HCT116 (cell line): Measurements from ENCODE around the gene OPCML. TPM values are rescaled to one million over a fixed set of nuclear protein-coding genes. Genes with fewer than 3 reads are reported as not detected.

Experiments used
- ATAC-seq: fragments of 200-7000 bp; cut with Tn5 transposase; 2 replicates; pipeline ENCODE4 v1.9.1; 2020; ENCODE audit warnings: mild to moderate bottlenecking, moderate library complexity
- BruUV-seq: library from RNA; stranded (reverse); fragments of 400-500 nt; replicated peaks from 2 replicates; lab custom pipeline; 2021; lab: Mats Ljungman, UMichigan
- CTCF ChIA-PET: fragments of 300-600 bp; sonication (Branson Sonifier 250); formaldehyde crosslinking; loops from one replicate; lab custom pipeline; 2021; ENCODE audit warnings: antibody characterized with exemption; lab: Charles Lee
- POLR2A ChIA-PET: fragments of 300-600, 350-600 bp; sonication (Branson Sonifier 250); formaldehyde crosslinking; loops from one replicate; lab custom pipeline; 2021; ENCODE audit warnings: antibody characterized with exemption; lab: Charles Lee
- RAD21 ChIA-PET, 2 experiments: fragments of 300-600 bp; sonication (Branson Sonifier 250); formaldehyde crosslinking; loops; one replicate each; lab custom pipeline; 2023; ENCODE audit warnings: low total read pairs in 2 of 2; ENCODE audit not compliant: uncharacterized antibody in 2 of 2, unreplicated experiment in 2 of 2, low non-redundant PET in 1 of 2; lab: Charles Lee
- DNase-seq: peaks from one replicate; pipeline ENCODE4 v3.0.0-alpha.2; 2010; ENCODE audit warnings: low read depth, low spot score
- H2AFZ ChIP-seq: fragments of 200-600 bp; shearing (Covaris generic), sonication (generic); 2 replicates; pipeline ENCODE4 v1.6.1; 2017; ENCODE audit warnings: low read depth, mixed run types, mixed read lengths, antibody characterized with exemption, low read length; ENCODE audit not compliant: poor library complexity, severe bottlenecking
- H3K27ac ChIP-seq: 2 replicates; pipeline ENCODE4 v1.5.1; 2012; ENCODE audit warnings: low read depth, low read length
- H3K27me3 ChIP-seq: fragments of 200-600 bp; sonication (generic); 2 replicates; pipeline ENCODE4 v1.6.1; 2016; ENCODE audit warnings: mixed run types, low read length, mixed read lengths; ENCODE audit not compliant: insufficient read depth
- H3K36me3 ChIP-seq, 2 experiments: fragments of 200-500 bp in 1 of 2; fragments of 200-600 bp in 1 of 2; sonication (Bioruptor generic) in 1 of 2; sonication (generic) in 1 of 2; 2 replicates each; pipeline versions ENCODE4 v1.5.1 to v1.6.1; 2014 to 2016; ENCODE audit warnings: low read length in 2 of 2, inconsistent platforms in 1 of 2, mixed read lengths in 1 of 2, mixed run types in 1 of 2; ENCODE audit not compliant: insufficient read depth in 2 of 2, control insufficient read depth in 1 of 2
- H3K4me1 ChIP-seq, 2 experiments: fragments of 200-600 bp in 1 of 2; sonication (generic) in 1 of 2; 2 replicates each; pipeline versions ENCODE4 v1.5.1 to v1.6.1; 2012 to 2017; ENCODE audit warnings: low read length in 2 of 2, inconsistent platforms in 1 of 2, mild to moderate bottlenecking in 1 of 2, mixed read lengths in 1 of 2, mixed run types in 1 of 2, moderate library complexity in 1 of 2; ENCODE audit not compliant: insufficient read depth in 2 of 2, control insufficient read depth in 1 of 2
- H3K4me2 ChIP-seq: fragments of 200-600 bp; sonication (generic); 2 replicates; pipeline ENCODE4 v1.6.1; 2017; ENCODE audit warnings: mixed run types, low read length, mixed read lengths
- H3K4me3 ChIP-seq, 2 experiments: fragments of 200-600 bp in 1 of 2; sonication (generic) in 1 of 2; replicated peaks in 1 of 2; 2 replicates each; pipeline ENCODE4 v1.5.1; 2011 to 2016; ENCODE audit warnings: low read length in 2 of 2, control low read depth in 1 of 2, low read depth in 1 of 2, mild to moderate bottlenecking in 1 of 2, mixed read lengths in 1 of 2, mixed run types in 1 of 2
- H3K79me2 ChIP-seq: fragments of 200-600 bp; sonication (generic); 2 replicates; pipeline ENCODE4 v1.6.1; 2017; ENCODE audit warnings: mild to moderate bottlenecking, mixed run types, low read length, moderate library complexity, mixed read lengths; ENCODE audit not compliant: insufficient read depth
- H3K9ac ChIP-seq: fragments of 200-600 bp; sonication (generic); 2 replicates; pipeline ENCODE4 v1.6.1; 2016; ENCODE audit warnings: low read length, mixed read lengths
- H3K9me2 ChIP-seq: fragments of 200-600 bp; sonication (generic), shearing (Covaris generic); 2 replicates; pipeline ENCODE4 v1.6.1; 2017; ENCODE audit warnings: mixed run types, mild to moderate bottlenecking, moderate library complexity; ENCODE audit not compliant: insufficient read depth
- H3K9me3 ChIP-seq, 2 experiments: fragments of 200-500 bp in 1 of 2; fragments of 200-600 bp in 1 of 2; sonication (Bioruptor generic) in 1 of 2; sonication (generic) in 1 of 2; 2 replicates each; pipeline ENCODE4 v1.6.1; 2014 to 2017; ENCODE audit warnings: low read length in 2 of 2, mixed read lengths in 2 of 2, inconsistent platforms in 1 of 2, low read depth in 1 of 2, mild to moderate bottlenecking in 1 of 2, mixed run types in 1 of 2, moderate library complexity in 1 of 2; ENCODE audit not compliant: control insufficient read depth in 1 of 2, insufficient read depth in 1 of 2
- H4K20me1 ChIP-seq: fragments of 200-600 bp; sonication (generic), shearing (Covaris generic); 2 replicates; pipeline ENCODE4 v1.6.1; 2017; ENCODE audit warnings: mixed run types, mild to moderate bottlenecking, moderate library complexity; ENCODE audit not compliant: insufficient read depth
- ATF3 ChIP-seq: IDR thresholded peaks from 2 replicates; pipeline ENCODE4 v1.6.1; 2012
- CBX3 ChIP-seq: IDR thresholded peaks from 2 replicates; pipeline ENCODE4 v1.6.1; 2012; ENCODE audit warnings: low read depth
- EGR1 ChIP-seq: IDR thresholded peaks from 2 replicates; pipeline ENCODE4 v1.6.1; 2012; ENCODE audit warnings: low read depth
- ELF1 ChIP-seq: IDR thresholded peaks from 2 replicates; pipeline ENCODE4 v1.6.1; 2012; ENCODE audit warnings: low read depth, borderline replicate concordance
- FOSL1 ChIP-seq: IDR thresholded peaks from 2 replicates; pipeline ENCODE4 v1.6.1; 2012; ENCODE audit warnings: low read depth
- MAX ChIP-seq: IDR thresholded peaks from 2 replicates; pipeline ENCODE4 v1.6.1; 2012
- POLR2A ChIP-seq: IDR thresholded peaks from 2 replicates; pipeline ENCODE4 v1.7.0; 2011; ENCODE audit warnings: borderline replicate concordance; ENCODE audit not compliant: insufficient read depth, insufficient read length; ENCODE audit errors: extremely low read depth
- POLR2AphosphoS5 ChIP-seq: IDR thresholded peaks from 2 replicates; pipeline ENCODE4 v1.6.1; 2011; ENCODE audit warnings: mild to moderate bottlenecking, low read depth, low read length, moderate library complexity
- RAD21 ChIP-seq: IDR thresholded peaks from 2 replicates; pipeline ENCODE4 v1.6.1; 2012; ENCODE audit warnings: low read depth, mild to moderate bottlenecking
- SIN3A ChIP-seq: IDR thresholded peaks from 2 replicates; pipeline ENCODE4 v1.6.1; 2012; ENCODE audit warnings: low read depth
- SP1 ChIP-seq: IDR thresholded peaks from 2 replicates; pipeline ENCODE4 v1.6.1; 2012; ENCODE audit warnings: low read depth
- SRF ChIP-seq: IDR thresholded peaks from 2 replicates; pipeline ENCODE4 v1.6.1; 2012; ENCODE audit warnings: low read depth
- TCF7L2 ChIP-seq: IDR thresholded peaks from 2 replicates; pipeline ENCODE4 v1.7.0; 2011; ENCODE audit warnings: borderline replicate concordance, inconsistent platforms; ENCODE audit not compliant: insufficient read depth, insufficient read length; ENCODE audit errors: extremely low read depth
- YY1 ChIP-seq: IDR thresholded peaks from 2 replicates; pipeline ENCODE4 v1.6.1; 2011; ENCODE audit warnings: low read length, low read depth, moderate library complexity, mild to moderate bottlenecking; ENCODE audit not compliant: insufficient replicate concordance; ENCODE audit errors: extremely low read depth
- ZBTB33 ChIP-seq: IDR thresholded peaks from 2 replicates; pipeline ENCODE4 v1.6.1; 2011; ENCODE audit warnings: mild to moderate bottlenecking, low read length, moderate library complexity; ENCODE audit not compliant: insufficient replicate concordance; ENCODE audit errors: extremely low read depth
- ZNF274 ChIP-seq: fragments of 200-500 bp; sonication (Bioruptor generic); IDR thresholded peaks from 2 replicates; pipeline ENCODE4 v1.6.1; 2014; ENCODE audit warnings: mild to moderate bottlenecking, low read depth, low read length, inconsistent platforms
- intact Hi-C: fragments of 100-400 bp; cut with micrococcal nuclease; formaldehyde crosslinking; loops from 2 replicates; pipeline ENCODE4 v1.10.0; 2022
- total RNA-seq: library from RNA; stranded (reverse); gene quantifications from one replicate; pipeline ENCODE4 v1.2.1, GENCODE V29; 2021; ENCODE audit not compliant: unreplicated experiment

OPCML gene
- total RNA-seq, 1 experiment from 2014 or later, result not detected

- no peak overlapping the region for H3K27ac ChIP-seq
- DNase-seq, result no peak
- no TSS peak for BruUV-seq
- CTCF ChIA-PET, result no interaction called here
- intact Hi-C loops, result no loop called here
- TF ChIP-seq ZNF274 (no peak), ATF3 (no peak), EGR1 (no peak), ZBTB33 (no peak), SRF (no peak), POLR2AphosphoS5 (no peak), SP1 (no peak), MAX (no peak), TCF7L2 (no peak), RAD21 (no peak), POLR2A (no peak), ELF1 (no peak), FOSL1 (no peak), YY1 (no peak), SIN3A (no peak), CBX3 (no peak)
- TF ChIP-seq, all 23 proteins: peak for 0
- H3K36me3 ChIP-seq, result no peaks in the 10 kb centered on the region
- H4K20me1 ChIP-seq, result no peaks in the 10 kb centered on the region
- RAD21 ChIA-PET, result no interaction called here
- no peak overlapping the region for H3K9ac ChIP-seq
- H3K4me2 ChIP-seq, result no peak overlapping the region
- no peaks in the 10 kb centered on the region for H3K79me2 ChIP-seq
- H3K9me2 ChIP-seq, result no peaks in the 10 kb centered on the region
- H3K27me3 ChIP-seq, result no peaks in the 10 kb centered on the region
- peaks cover 8 to 43% of the 10 kb centered on the region in 2 experiments; a peak in 2 of 4 replicates for H3K9me3 ChIP-seq
- H2AFZ ChIP-seq, result no peak overlapping the region
- no peak overlapping the region for H3K4me3 ChIP-seq
- ATAC-seq, result no peak
- POLR2A ChIA-PET, result no interaction called here
- H3K4me1 ChIP-seq, result no peaks in the 10 kb centered on the region
Observed at GRCh38 chr11:132851247-132851646, 681.1 kb downstream of the OPCML start.
